ENCODE data around the gene GRID1.

The GRID1 gene

GRCh38 chr10:86310702-86311101 lies 55.9 kb downstream of the GRID1 start:
- DNase-seq, result no peak

- DNase-seq, result no peak
Observed at GRCh38 chr10:86310291-86310690, 56.3 kb downstream of the GRID1 start.

DNA sequence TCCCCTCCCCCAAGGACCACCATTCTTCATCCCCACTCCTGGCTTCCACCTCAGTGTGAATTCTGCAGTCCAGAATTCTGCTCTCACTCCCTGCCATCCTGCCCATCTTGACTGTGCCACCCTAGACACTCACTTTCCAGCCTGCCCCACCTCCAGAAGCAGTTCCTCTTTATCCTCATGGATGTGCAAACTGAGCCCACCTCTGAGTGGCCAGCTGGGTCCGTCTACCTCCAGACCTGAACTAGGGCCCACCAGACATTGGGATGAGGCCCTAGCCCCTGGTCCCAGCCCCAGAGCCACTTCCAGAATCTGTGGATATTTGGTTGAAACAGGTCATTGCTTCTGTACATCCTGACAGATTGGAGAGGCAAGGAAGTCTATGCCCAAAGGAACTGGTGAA lies 58.5 kb downstream of the GRID1 start:
- no peak for DNase-seq

DNA sequence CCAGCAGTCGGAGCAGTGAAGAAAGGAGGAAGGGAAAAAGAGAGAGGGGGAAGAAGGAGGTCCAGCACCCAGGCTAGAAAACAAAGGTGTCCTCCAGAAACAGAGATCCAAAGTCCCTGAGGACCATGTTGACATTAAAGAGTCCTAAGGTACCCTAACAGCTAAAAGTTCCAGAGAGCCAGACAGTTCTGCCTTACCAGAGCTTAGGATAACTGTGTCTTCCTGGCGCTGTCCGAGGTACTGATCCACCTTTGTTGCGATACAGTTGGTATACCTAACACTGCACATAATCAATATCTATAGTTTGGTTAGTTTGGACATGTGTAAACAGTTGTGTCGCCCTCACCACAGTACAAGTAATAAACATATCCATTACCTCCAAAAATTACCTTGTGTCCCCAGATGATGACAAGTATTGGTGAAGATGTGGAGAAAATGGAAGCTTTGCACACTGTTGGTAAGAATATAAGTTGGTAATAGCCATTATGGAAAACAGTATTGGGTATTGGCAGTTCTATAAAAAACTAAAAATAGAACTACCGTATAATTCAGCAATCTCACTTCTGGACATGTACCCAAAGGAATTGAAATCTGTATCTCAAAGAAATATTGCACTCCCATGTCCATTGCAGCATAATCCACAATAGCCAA lies 59.8 kb downstream of the GRID1 start:
- no peak for DNase-seq

GRCh38 chr10:86305521-86305920 lies 61.1 kb downstream of the GRID1 start:
- no peak for DNase-seq

DNA sequence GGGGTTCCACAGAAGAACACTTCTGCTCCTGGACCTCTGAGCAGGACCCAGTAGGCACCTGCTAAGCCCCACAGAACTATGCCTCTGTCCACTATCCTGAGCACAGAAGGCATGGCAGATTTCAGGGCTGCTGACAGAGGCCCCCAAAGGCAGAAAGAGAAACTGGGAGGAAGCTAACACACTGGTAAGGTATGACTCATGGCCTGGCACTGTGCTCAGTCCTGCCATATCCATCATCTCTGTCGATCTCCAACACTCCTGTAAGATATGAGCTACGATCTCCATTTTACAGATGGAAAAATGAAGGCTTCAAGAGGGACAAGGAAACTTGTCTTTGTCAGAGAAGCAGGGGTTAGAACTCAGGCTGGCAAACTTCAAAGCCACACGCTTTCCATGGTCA lies 62.2 kb downstream of the GRID1 start:
- no peak for DNase-seq

DNA sequence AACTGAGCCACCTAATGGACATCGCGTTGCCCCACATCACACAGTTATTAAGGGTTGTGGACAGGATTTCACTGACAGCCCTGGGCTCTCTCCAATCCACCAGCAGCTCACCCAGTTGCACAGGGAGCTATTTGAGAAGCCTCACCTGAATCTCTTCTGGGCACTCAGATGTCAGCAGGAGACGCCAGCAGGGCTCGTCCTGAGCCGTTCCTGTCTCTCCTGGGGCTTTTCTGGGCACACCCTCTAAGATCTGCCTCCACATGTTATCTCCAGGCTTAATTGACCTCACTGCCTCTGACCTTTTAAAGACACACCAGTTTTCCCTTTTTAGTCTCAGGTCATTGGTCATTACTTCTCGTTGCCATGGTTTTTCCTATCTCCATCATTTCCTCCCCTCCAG lies 63.0 kb downstream of the GRID1 start:
- DNase-seq, result no peak

DNA sequence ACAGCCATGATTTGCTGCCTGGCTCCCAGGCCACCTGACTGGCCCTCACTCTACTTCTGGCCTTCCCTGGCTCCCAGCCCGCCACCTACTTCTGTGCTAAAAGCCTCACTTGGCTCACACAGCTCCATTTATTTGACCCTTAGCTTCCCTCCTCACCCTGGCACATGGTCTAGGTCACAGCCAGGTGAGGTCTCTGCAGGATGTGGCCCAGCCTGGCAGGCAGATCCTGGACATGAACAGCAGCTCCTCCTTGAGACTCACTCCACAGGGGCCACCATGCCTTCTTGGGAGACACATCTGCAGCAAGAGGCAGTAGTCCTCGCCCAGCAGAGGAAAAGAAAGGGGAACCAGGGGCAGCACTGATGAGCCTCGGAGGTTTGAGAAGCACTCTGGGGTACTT lies 64.6 kb downstream of the GRID1 start:
- no peak for DNase-seq

- DNase-seq, result no peak
Observed at GRCh38 chr10:86300931-86301830, 65.4 kb downstream of the GRID1 start.

DNA sequence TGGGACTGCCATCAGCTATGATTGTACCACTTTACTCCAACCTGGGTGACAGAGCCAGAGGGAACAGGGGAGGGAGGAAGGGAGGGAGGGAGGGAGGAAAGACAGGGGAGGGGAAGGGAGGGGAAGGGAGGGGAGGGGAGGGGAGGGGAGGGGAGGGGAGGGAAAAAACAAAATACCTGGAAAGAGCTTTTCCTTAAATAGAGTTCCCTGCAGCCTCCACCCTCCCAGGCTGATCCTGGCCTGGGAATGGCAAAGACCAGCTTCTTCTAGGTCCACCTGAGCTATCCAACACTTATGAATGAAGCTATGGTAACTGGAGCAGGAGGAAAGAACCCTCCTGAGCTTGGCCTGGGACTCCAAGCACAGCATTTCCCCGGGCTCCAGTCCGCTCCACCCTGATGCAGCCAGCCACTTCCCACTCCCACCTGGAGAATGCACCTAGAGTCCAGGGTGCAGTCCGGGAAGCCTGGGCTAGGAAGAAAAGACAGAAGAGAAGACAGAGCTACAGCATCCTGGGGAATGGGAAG lies 66.1 kb downstream of the GRID1 start:
- no peak for DNase-seq

- no peak for DNase-seq
Observed at GRCh38 chr10:86299562-86299961, 67.0 kb downstream of the GRID1 start.

DNA sequence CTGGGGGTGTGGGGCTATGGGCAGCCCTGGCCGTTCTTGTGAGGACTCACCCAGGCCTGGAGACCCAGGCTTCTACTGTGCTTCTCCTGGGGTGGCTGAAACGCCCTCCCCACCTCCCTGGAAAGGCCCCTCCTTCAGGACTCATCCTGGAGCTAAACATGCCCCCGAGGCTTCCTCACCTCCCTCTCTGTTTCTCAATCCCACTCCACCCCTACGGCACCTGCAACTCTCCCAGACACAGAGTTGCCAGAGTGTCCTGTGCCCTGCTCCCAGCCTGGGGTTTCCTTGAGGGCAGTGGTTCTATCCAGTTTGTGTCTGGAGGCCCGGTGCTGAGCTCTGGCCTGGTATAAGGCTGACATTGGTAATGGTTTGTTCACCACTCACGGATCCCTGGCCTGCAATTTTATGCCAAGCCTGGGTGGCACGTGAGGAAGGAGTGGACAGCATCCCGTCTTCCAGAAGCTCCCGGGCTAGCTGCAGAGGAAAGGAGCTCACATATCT lies 68.0 kb downstream of the GRID1 start:
- DNase-seq, result no peak

GRCh38 chr10:86295791-86296190 lies 70.8 kb downstream of the GRID1 start:
- DNase-seq, result no peak

DNA sequence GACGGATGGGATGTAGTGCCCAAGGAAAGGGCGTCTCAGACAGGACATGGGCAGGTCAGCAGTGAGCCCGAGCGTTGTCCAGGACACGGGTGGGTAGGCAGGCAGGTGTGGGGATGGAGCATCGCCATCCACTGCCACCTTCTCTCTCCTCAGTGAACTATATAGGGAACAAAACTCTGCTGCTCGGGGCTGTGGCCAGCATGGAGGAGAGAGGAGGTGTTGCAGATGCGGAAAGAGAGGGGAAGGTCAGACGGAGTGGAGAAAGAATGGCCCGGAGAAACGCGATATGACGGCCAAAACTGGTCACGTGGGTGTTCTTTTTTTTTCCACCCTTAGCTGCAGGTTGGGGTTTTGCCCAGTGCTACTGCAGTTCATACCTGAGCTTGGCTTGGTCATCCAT lies 71.2 kb downstream of the GRID1 start:
- DNase-seq, result no peak

DNA sequence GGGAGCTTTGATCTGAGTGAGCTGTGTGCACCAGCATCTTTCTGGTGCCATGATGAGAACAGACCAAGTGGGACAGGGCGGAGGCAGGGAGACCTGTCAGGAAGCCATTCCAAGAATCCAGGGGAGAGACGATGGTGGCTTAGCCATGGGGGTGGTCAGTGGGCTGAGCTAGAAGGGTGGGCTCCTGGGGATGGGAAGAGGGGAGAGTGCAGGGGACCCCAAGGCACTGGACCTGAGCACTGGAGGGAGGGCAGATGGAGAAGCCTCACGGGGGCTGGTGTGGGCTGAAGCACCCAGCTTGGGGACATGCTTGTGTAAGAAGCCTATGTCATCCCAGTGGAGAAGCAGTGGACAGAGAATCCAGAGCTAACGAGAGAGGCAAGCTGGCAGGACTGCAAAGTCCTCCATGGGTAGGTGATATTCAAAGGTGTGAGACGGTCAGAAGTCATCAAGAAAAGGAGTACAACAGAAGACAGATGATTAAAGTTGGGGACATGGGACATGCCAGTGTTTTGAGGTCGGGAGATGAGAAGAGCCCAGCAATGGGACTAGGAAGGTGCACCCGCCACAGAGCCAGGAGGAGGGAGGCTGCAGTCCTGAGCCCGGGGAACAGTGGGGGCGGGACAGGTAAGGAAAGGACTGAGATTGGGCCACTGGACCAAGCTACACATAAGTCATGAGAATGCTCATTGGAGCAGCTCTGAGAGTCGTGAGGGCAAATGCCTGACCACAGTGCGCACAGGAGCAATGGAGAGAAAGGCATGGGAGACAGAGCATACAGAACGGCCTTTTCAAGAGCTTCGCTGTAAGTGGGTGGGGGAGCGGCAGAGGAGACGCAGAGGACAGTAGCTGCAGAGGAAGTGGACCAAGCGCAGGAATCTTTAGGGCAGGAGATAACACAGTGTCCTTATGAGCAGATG lies 72.0 kb downstream of the GRID1 start:
- DNase-seq, result no peak

- no peak for DNase-seq
Observed at GRCh38 chr10:86293396-86293791, 73.2 kb downstream of the GRID1 start.

DNA sequence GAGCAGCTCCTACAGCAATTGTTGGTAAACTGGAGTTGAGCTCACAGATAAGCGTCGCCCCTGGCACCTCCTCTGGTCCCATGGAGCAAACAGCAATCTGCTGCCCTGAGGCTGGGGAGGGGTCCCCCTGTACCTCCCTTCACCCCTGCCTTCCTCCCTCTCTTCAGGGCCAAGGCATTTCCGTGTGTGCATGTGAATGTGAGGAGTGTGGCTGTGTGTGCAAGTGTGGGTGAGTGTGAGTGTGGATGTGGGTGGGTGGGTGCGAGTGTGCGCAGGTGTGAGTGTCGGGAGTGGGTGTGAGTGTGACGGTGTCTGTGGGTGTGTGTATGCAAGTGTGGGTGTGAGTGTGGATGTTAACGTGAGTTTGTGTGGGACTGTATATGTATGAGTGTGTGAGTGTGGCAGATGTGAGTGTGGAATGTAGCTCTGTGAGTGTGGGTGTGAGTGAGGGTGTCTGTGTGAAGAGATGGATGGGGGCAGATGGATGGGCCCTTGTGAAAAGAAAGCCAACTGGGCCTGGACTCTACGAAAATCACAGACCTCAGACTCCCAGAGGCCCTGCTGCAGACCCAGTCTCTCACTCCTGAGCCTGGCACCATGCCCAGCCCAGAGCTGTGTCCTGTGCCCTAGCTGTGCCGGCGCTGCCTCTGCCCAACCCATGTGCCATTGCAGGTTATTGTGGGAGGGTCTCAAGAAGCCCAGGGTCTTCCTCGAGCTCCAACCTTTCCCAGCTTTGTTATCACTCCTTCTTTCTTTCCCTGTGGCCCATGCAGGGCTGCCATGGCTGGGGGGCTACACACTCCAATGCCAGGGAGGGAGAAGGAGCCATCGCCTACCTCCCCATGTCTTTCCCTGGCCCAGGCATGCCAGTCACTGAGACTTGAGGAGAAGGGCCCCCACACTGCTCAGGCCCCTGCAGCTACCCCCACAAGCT lies 73.9 kb downstream of the GRID1 start:
- no peak for DNase-seq

DNA sequence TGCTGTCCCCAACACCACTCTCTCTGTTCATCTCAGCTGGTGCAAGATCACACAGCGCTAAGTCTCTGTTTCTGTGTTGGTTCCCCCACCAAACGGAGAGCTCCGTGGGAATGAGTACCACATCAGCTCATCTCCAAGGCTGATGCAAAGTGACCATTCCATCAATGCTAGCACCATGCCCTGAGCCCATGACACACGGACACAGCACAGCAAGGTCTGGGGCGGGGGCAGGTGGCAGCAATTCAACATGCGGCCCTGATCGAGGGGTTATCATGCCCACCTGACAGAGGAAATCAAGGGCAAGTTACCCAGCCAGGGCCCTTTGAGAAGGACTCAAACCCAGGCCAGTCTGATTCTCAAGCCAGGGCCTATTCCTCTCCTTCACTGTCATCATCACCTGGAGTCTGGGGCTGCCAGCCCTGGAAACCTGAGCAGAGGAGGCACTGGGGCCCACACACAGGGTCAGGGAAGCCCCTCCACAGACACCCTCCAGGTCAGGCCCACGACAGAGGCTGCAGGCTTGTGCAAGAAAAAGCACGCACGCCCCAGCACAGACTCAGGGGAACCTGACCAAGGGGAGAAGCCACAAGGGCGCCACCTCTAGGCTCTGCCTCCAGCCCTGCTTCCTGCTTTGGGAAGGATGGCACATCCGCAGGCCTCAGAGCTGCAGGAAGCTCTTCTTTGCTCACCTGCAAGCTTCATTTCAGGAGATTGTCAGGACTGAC lies 74.8 kb downstream of the GRID1 start:
- no peak for DNase-seq

DNA sequence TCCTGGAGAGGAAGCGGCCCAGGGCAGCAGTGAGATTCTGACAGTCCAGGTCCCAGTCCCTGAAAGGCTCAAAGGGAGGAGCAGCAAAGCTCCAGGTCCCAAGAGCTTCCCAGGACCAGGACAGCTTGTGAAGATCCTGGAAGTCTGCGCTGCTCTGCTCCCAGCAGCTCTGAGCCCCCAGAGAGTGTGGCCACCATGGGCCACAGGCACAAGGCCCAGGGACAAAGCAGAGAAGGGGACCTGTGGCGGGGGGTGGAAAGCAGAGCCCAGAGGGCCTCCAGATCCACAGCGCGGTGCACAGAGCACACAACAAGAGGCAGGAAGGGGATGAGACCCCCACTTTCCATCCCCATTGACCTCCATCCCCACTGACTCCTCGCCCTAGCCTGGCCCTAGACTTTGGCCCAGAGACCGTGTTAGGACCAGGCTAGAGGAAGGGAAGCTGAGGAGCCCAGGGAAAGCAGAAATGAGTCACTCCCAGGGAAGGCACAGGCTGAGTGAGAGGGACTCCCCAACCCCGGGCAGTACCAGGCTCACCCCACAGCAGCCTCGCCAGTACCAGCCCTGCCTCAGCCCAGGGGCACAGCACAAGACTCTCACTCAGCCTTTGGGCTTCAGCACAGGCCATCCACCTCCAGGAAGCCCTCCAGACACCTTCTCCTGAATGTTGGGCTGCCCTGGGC lies 75.5 kb downstream of the GRID1 start:
- no peak for DNase-seq

- no peak for DNase-seq
Observed at GRCh38 chr10:86289577-86289868, 77.1 kb downstream of the GRID1 start.

Measured in DMS79 (cell line).